Measurements from ENCODE around the gene LUC7L2. TPM values are rescaled to one million over a fixed set of nuclear protein-coding genes. Genes with fewer than 3 reads are reported as not detected.
"Not testable (repeated sequence)": the region's sequence is repeated elsewhere in the genome, so short reads cannot be mapped to it uniquely, and the experiment has no call there.

Gene LUC7L2
- total and polyA plus RNA-seq, 4 experiments from 2014 or later = 50.0 to 133 (median 102) TPM

DNA sequence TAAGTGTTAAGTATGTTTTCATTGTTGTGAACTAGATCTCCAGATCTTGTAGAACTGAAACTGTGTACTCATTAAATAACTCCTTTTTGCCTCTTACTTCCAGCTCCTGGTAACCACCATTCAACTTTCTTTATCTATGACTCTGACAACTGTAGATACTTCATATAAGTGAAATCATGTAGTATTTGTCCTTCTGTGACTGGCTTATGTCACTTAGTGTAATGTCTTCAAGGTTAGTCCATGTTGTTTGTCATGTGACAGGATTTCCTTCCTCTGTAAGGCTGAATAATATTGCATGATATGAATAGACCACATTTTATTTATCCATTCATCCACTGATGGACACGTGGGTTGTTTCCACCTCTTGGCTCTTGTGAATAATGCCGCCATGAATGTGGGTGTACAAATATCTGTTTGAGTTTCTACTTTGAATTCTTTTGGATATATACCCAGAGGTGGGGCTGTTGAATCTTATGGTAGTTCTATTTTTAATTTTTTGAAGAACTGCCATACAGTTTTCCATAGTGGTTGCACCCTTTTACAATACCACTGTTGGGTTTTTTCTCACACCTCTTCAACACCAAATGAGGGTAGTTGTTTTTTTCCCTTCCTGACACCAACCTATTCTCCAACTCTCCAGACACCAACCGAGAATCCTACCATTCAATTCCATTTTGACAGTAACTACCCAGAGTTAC, 29.2 kb upstream of the LUC7L2 start:
- ChIA-PET CTCF (ENCODE audit: partially characterized antibody) (no interaction called here), POLR2A (ENCODE audit: partially characterized antibody) (no interaction called here)
- Histone ChIP-seq H3K36me3 (ENCODE audit: insufficient read depth, low read length) (no peaks in the 10 kb centered on the region), H3K9me3 (ENCODE audit: control insufficient read depth in 1 of 2, low read length in 2 of 2) (no peaks in the 10 kb centered on the region), H3K27me3 (ENCODE audit: insufficient read depth, low read length) (no peaks in the 10 kb centered on the region), H3K4me1 (ENCODE audit: insufficient read depth, low read length) (peaks cover 10% of the 10 kb centered on the region), H3K4me3 (ENCODE audit: low read length in 2 of 2) (no peak overlapping the region), H3K27ac (ENCODE audit: low read depth, low read length) (no peak overlapping the region)
- Mint-ChIP-seq H3K9me3 (peaks cover 0 to 4% (median 0%) of the 10 kb centered on the region in 8 donors), H3K36me3 (no peaks in the 10 kb centered on the region), H3K4me3 (no peak overlapping the region), H3K27me3 (no peaks in the 10 kb centered on the region), H3K27ac (peak overlapping the region in 3 of 7 donors; percentile 5 to 67 (median 58)), H3K4me1 (peaks cover 6 to 18% (median 13%) of the 10 kb centered on the region in 4 donors)
- DNase-seq = peak in 1 of 5 donors; percentile 2
- intact Hi-C loops (cut with micrococcal nuclease) = no loop called here

DNA sequence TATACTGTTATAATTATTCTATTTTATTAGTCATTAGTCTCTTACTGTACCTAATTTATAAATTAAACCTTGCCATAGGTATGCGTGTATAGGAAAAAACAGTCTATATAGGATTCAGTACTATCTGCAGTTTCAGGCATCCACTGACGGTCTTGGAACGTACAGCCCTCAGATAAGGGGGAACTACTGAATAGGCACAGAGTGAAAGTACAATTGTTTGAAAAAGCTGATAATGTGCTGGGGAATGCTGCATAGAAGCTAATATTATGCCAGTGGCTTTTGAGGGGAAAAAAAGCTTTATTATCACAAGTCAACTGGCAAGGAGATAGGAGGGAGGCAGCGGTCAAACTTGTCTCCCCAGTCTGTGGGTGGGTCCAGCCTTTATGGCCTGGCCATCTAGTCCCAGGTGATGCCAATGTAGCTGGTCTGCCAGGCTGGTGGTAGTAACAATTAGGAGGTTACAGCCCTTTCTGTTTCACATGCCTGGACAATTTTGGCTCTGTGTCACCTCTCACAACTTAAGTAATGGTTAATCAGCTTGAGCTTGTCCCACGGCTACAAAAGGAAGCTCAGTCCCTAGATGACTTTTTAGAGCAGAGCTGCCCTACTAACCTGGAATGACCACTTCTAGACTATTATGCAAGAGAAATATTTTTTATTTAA, 26.9 kb upstream of the LUC7L2 start:
- H3K9me3 ChIP-seq (ENCODE audit: control insufficient read depth in 1 of 2, low read length in 2 of 2) = no peaks in the 10 kb centered on the region
- ChIA-PET POLR2A (ENCODE audit: partially characterized antibody) (no interaction called here), CTCF (ENCODE audit: partially characterized antibody) (no interaction called here)
- no peaks in the 10 kb centered on the region for H3K27me3 ChIP-seq (ENCODE audit: insufficient read depth, low read length)
- H3K4me3 ChIP-seq (ENCODE audit: low read length in 2 of 2) = no peak overlapping the region
- Mint-ChIP-seq H3K27me3 (no peaks in the 10 kb centered on the region), H3K36me3 (no peaks in the 10 kb centered on the region), H3K9me3 (peaks cover 0 to 4% (median 0%) of the 10 kb centered on the region in 8 donors), H3K27ac (no peak overlapping the region), H3K4me3 (no peak overlapping the region), H3K4me1 (peaks cover 6 to 18% (median 13%) of the 10 kb centered on the region in 4 donors)
- H3K27ac ChIP-seq (ENCODE audit: low read depth, low read length) = no peak overlapping the region
- peaks cover 10% of the 10 kb centered on the region for H3K4me1 ChIP-seq (ENCODE audit: insufficient read depth, low read length)
- no peaks in the 10 kb centered on the region for H3K36me3 ChIP-seq (ENCODE audit: insufficient read depth, low read length)
- no peak for DNase-seq
- intact Hi-C loops (cut with micrococcal nuclease) = no loop called here

DNA sequence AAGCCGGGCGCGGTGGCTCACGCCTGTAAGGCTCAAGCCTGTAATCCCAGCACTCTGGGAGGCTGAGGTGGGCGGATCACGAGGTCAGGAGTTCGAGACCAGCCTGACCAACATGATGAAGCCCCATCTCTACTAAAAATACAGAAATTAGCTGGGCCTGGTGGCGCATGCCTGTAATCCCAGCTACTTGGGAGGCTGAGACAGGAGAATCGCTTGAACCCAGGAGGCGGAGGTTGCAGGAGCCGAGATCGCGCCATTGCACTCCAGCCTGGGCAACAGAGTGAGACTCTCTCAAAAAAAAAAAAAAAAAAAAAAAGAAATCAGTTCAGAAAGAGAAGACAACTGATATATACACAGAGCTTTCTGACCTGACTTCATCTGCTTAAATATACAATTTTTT, 26.3 kb upstream of the LUC7L2 start:
- intact Hi-C loops (cut with micrococcal nuclease) = not testable (repeated sequence)

DNA sequence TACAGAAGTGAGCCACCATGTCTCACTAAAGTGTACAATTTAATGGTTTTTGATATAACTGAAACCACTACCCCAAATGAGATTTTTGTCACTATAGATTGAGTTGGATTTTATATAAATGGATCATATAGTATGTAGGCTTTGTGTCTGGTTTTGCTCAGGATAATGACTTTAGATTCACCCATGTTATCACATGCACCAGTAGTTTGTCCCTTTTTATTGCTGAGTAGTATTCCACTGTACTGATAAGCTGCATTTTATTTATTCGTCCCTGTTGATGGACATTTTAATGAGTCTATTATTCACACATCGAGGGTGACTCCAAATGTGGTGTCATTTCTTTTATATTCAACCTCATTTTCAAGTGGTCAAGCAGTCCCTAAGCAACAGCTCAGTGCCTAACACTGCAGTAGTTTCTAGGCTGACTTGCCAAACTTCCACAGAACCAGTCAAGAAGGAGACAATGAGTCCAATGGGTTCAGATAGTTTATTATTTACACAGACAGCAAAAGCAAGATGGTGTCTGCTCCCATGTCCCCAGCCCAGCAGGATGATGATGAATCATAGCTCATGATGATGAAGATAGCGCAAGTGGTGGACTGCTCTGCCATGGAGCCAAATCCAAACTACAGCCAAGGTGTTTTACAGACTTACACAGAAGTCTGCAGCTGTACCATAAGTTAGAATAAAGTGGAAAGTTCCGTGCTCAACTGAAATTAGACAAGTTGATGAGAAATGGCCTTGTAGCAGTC, 25.1 kb upstream of the LUC7L2 start:
- Mint-ChIP-seq H3K27ac (no peak overlapping the region), H3K36me3 (no peaks in the 10 kb centered on the region), H3K27me3 (no peaks in the 10 kb centered on the region), H3K4me1 (peaks cover 9 to 25% (median 17%) of the 10 kb centered on the region in 4 donors), H3K9me3 (peaks cover 0 to 5% (median 0%) of the 10 kb centered on the region in 8 donors), H3K4me3 (no peak overlapping the region)
- Histone ChIP-seq H3K4me1 (ENCODE audit: insufficient read depth, low read length) (peaks cover 10% of the 10 kb centered on the region), H3K27ac (ENCODE audit: low read depth, low read length) (no peak overlapping the region), H3K27me3 (ENCODE audit: insufficient read depth, low read length) (no peaks in the 10 kb centered on the region), H3K9me3 (ENCODE audit: control insufficient read depth in 1 of 2, low read length in 2 of 2) (no peaks in the 10 kb centered on the region), H3K36me3 (ENCODE audit: insufficient read depth, low read length) (no peaks in the 10 kb centered on the region), H3K4me3 (ENCODE audit: low read length in 2 of 2) (no peak overlapping the region)
- CTCF ChIA-PET (ENCODE audit: partially characterized antibody) = interaction anchor here (0.6 to 1.3 kb wide), 2 partner anchors 9 to 100 kb away, joined by 3 read pairs; no protein-coding TSS in a partner anchor
- POLR2A ChIA-PET (ENCODE audit: partially characterized antibody) = no interaction called here
- DNase-seq = no peak
- intact Hi-C loops (cut with micrococcal nuclease) = no loop called here

More for the DNA sequence above, 26.3 kb upstream of the LUC7L2 start:
- POLR2A ChIA-PET (ENCODE audit: partially characterized antibody); H3K4me3 Mint-ChIP-seq; H3K36me3 Mint-ChIP-seq; H3K36me3 ChIP-seq (ENCODE audit: insufficient read depth, low read length); H3K27ac ChIP-seq (ENCODE audit: low read depth, low read length); H3K9me3 Mint-ChIP-seq; H3K27me3 ChIP-seq (ENCODE audit: insufficient read depth, low read length); H3K9me3 ChIP-seq (ENCODE audit: control insufficient read depth in 1 of 2, low read length in 2 of 2); DNase-seq; H3K27ac Mint-ChIP-seq; H3K27me3 Mint-ChIP-seq; H3K4me3 ChIP-seq (ENCODE audit: low read length in 2 of 2): not testable (repeated sequence)
- peaks cover 10% of the 10 kb centered on the region for H3K4me1 ChIP-seq (ENCODE audit: insufficient read depth, low read length)
- H3K4me1 Mint-ChIP-seq = peaks cover 6 to 18% (median 13%) of the 10 kb centered on the region in 4 donors
- CTCF ChIA-PET (ENCODE audit: partially characterized antibody) = interaction anchor here (0.6 kb wide), 1 partner anchor 451 kb away, joined by 4 read pairs; no protein-coding TSS in a partner anchor

- ChIA-PET POLR2A (ENCODE audit: partially characterized antibody) (interaction anchor here (0.7 to 4.9 kb wide), 5 partner anchors 15 to 244 kb away, joined by 3 to 107 read pairs (median 3); partner anchors contain the start of gene LUC7L2), CTCF (ENCODE audit: partially characterized antibody) (interaction anchor here (1.6 kb wide), 2 partner anchors 21 to 87 kb away, joined by 4 to 8 read pairs; partner anchors contain the start of gene LUC7L2)
- no peak overlapping the region for H3K4me3 ChIP-seq (ENCODE audit: low read length in 2 of 2)
- H3K9me3 Mint-ChIP-seq = peaks cover 0 to 17% (median 4%) of the 10 kb centered on the region in 8 donors
- H3K27me3 ChIP-seq (ENCODE audit: insufficient read depth, low read length) = no peaks in the 10 kb centered on the region
- H3K27me3 Mint-ChIP-seq = peaks cover 3 to 6% of the 10 kb centered on the region in 2 donors
- no peak for DNase-seq
- H3K27ac Mint-ChIP-seq = peak overlapping the region; percentile 6 to 100 (median 100)
- no peaks in the 10 kb centered on the region for H3K9me3 ChIP-seq (ENCODE audit: control insufficient read depth in 1 of 2, low read length in 2 of 2)
- peaks cover 14 to 41% (median 24%) of the 10 kb centered on the region in 4 donors for H3K4me1 Mint-ChIP-seq
- H3K4me1 ChIP-seq (ENCODE audit: insufficient read depth, low read length) = peaks cover 20% of the 10 kb centered on the region
- H3K36me3 Mint-ChIP-seq = peaks cover 0 to 18% of the 10 kb centered on the region in 2 donors
- intact Hi-C loops (cut with micrococcal nuclease) = no loop called here
- peak overlapping the region; percentile 72 to 99 (median 97) for H3K4me3 Mint-ChIP-seq
- H3K27ac ChIP-seq (ENCODE audit: low read depth, low read length) = no peak overlapping the region
- no peaks in the 10 kb centered on the region for H3K36me3 ChIP-seq (ENCODE audit: insufficient read depth, low read length)
These were observed 20.7 kb upstream of the LUC7L2 start for GRCh38 chr7:139339025-139339424.

DNA sequence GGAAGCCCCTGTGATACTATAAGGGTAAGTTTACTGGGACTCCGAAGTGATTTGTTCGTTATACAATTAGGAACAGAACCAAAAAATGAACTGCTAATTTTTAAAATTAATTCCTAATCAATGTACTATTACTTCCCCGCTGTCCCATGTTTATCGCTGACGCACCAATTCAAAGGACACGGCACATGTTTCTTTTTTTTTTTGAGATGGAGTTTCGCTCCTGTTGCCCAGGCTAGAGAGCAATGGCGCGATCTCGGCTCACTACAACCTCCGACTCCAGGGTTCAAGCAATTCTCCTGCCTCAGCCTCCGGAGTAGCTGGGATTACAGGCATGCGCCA, 20.0 kb upstream of the LUC7L2 start:
- ChIA-PET CTCF (ENCODE audit: partially characterized antibody) (interaction anchor here (0.9 to 1.6 kb wide), 3 partner anchors 20 to 104 kb away, joined by 3 to 8 read pairs (median 4); partner anchors contain the start of gene LUC7L2), POLR2A (ENCODE audit: partially characterized antibody) (interaction anchor here (0.7 to 4.9 kb wide), 14 partner anchors 14 to 245 kb away, joined by 3 to 107 read pairs (median 3); partner anchors contain the start of genes LUC7L2 and UBN2)
- no peaks in the 10 kb centered on the region for H3K36me3 ChIP-seq (ENCODE audit: insufficient read depth, low read length)
- Mint-ChIP-seq H3K9me3 (peaks cover 0 to 17% (median 3%) of the 10 kb centered on the region in 8 donors), H3K27ac (peak overlapping the region; percentile 100), H3K4me1 (peaks cover 15 to 45% (median 24%) of the 10 kb centered on the region in 4 donors), H3K36me3 (peaks cover 0 to 21% of the 10 kb centered on the region in 2 donors), H3K27me3 (peaks cover 3 to 6% of the 10 kb centered on the region in 2 donors), H3K4me3 (peak overlapping the region; percentile 95 to 99 (median 98))
- intact Hi-C loops (cut with micrococcal nuclease) = loop anchor here (1.0 to 10.0 kb wide), 11 partner anchors 20 to 1335 kb away; partner anchors contain the start of genes ADCK2, LUC7L2, MKRN1 and UBN2
- no peaks in the 10 kb centered on the region for H3K9me3 ChIP-seq (ENCODE audit: control insufficient read depth in 1 of 2, low read length in 2 of 2)
- H3K4me3 ChIP-seq (ENCODE audit: low read length in 2 of 2) = peak overlapping the region; percentile 95 to 96
- H3K27me3 ChIP-seq (ENCODE audit: insufficient read depth, low read length) = no peaks in the 10 kb centered on the region
- peaks cover 20% of the 10 kb centered on the region for H3K4me1 ChIP-seq (ENCODE audit: insufficient read depth, low read length)
- H3K27ac ChIP-seq (ENCODE audit: low read depth, low read length) = peak overlapping the region; percentile 100
- DNase-seq = no peak

Data from CD4-positive, alpha-beta memory T cell (primary cell).